ENCODE results near the gene ARRDC1.
"Not testable (repeated sequence)": the region's sequence is repeated elsewhere in the genome, so short reads cannot be mapped to it uniquely, and the experiment has no call there.

The ARRDC1 gene

GRCh38 chr9:137583957-137584356 lies 21.5 kb upstream of the ARRDC1 start:
- no peak for DNase-seq (ENCODE audit: low read depth, low spot score)

GRCh38 chr9:137586854-137587253 lies 18.6 kb upstream of the ARRDC1 start:
- DNase-seq (ENCODE audit: low read depth, low spot score) = no peak

GRCh38 chr9:137588311-137588710 lies 17.2 kb upstream of the ARRDC1 start:
- no peak for DNase-seq (ENCODE audit: low read depth, low spot score)

GRCh38 chr9:137588891-137589290 lies 16.6 kb upstream of the ARRDC1 start:
- no peak for DNase-seq (ENCODE audit: low read depth, low spot score)

GRCh38 chr9:137589441-137590122 lies 15.9 kb upstream of the ARRDC1 start:
- DNase-seq (ENCODE audit: low read depth, low spot score) = no peak

GRCh38 chr9:137590123-137590468 lies 15.4 kb upstream of the ARRDC1 start:
- DNase-seq (ENCODE audit: low read depth, low spot score) = no peak

GRCh38 chr9:137590469-137591383 lies 14.8 kb upstream of the ARRDC1 start, which contains the start of gene ZMYND19:
TSS of gene ZMYND19 (minus strand) at chr9:137590512. CDS start at chr9:137590263, 249 bp downstream.
- DNase-seq (ENCODE audit: low read depth, low spot score) = no peak

GRCh38 chr9:137592767-137593166 lies 12.7 kb upstream of the ARRDC1 start:
- no peak for DNase-seq (ENCODE audit: low read depth, low spot score)

- DNase-seq (ENCODE audit: low read depth, low spot score) = no peak
Measured at GRCh38 chr9:137593176-137593575, 12.3 kb upstream of the ARRDC1 start.

GRCh38 chr9:137596577-137596976 lies 8.9 kb upstream of the ARRDC1 start:
- not testable (repeated sequence) for DNase-seq (ENCODE audit: low read depth, low spot score)

GRCh38 chr9:137598943-137599342 lies 6.5 kb upstream of the ARRDC1 start:
- DNase-seq (ENCODE audit: low read depth, low spot score) = no peak

- no peak for DNase-seq (ENCODE audit: low read depth, low spot score)
Measured at GRCh38 chr9:137602661-137603060, 2.8 kb upstream of the ARRDC1 start.

- DNase-seq (ENCODE audit: low read depth, low spot score) = no peak
Measured at GRCh38 chr9:137603879-137604278, 1.6 kb upstream of the ARRDC1 start.

GRCh38 chr9:137604345-137605086 lies 970 bp upstream of the ARRDC1 start:
- no peak for DNase-seq (ENCODE audit: low read depth, low spot score)

- DNase-seq (ENCODE audit: low read depth, low spot score) = no peak
Measured at GRCh38 chr9:137606005-137606621, 627 bp downstream of the ARRDC1 start.

GRCh38 chr9:137606734-137607138 lies 1.2 kb downstream of the ARRDC1 start:
- DNase-seq (ENCODE audit: low read depth, low spot score) = no peak

GRCh38 chr9:137607141-137607857 lies 1.8 kb downstream of the ARRDC1 start:
- no peak for DNase-seq (ENCODE audit: low read depth, low spot score)

GRCh38 chr9:137610944-137611343 lies 5.5 kb downstream of the ARRDC1 start:
- no peak for DNase-seq (ENCODE audit: low read depth, low spot score)

- no peak for DNase-seq (ENCODE audit: low read depth, low spot score)
Measured at GRCh38 chr9:137611623-137612609, 6.4 kb downstream of the ARRDC1 start.

- no peak for DNase-seq (ENCODE audit: low read depth, low spot score)
Measured at GRCh38 chr9:137612741-137613142, 7.3 kb downstream of the ARRDC1 start.

Data from iPS DF 19.7 (cell line).